Hepatocyte (in vitro differentiated cells): Measurements from ENCODE around the gene CTNNA2.

ENCODE experiments used
- CTCF ChIP-seq: fragments of 200-600 bp; sonication (generic); IDR thresholded peaks from 2 replicates; pipeline ENCODE4 v1.5.1; 2016; ENCODE audit warnings: antibody characterized with exemption, mild to moderate bottlenecking; ENCODE audit not compliant: poor library complexity
- EZH2 ChIP-seq: fragments of 200-600 bp; sonication (generic); IDR thresholded peaks from 2 replicates; pipeline ENCODE4 v1.6.1; 2016; ENCODE audit warnings: antibody characterized with exemption, mild to moderate bottlenecking, borderline replicate concordance

GRCh38 chr2:80302314-80303005 is 789.6 kb downstream of the CTNNA2 start:
- no peak for TF ChIP-seq EZH2
- TF ChIP-seq CTCF = no peak
